Activated CD4-positive, CD25-positive, alpha-beta regulatory T cell treated with anti-CD3 and anti-CD28 coated beads, Interleukin-2, amount 50 U/mL, for 72 hours (primary cell): Measurements from ENCODE around the gene MARK4.

Source experiments
- DNase-seq: peaks from one replicate; pipeline ENCODE4 v3.0.0; 2021

Gene MARK4

GRCh38 chr19:45275370-45275971 is 24.4 kb downstream of the MARK4 start:
- no peak for DNase-seq

GRCh38 chr19:45276284-45276687 is 25.2 kb downstream of the MARK4 start:
- DNase-seq: no peak

- DNase-seq: no peak
Observed at GRCh38 chr19:45278087-45278486, 27.0 kb downstream of the MARK4 start.

GRCh38 chr19:45279587-45280192 is 28.6 kb downstream of the MARK4 start:
- DNase-seq: no peak

- no peak for DNase-seq
Observed at GRCh38 chr19:45280471-45280961, 29.4 kb downstream of the MARK4 start.

- DNase-seq: no peak
Observed at GRCh38 chr19:45283443-45284033, 32.5 kb downstream of the MARK4 start.

- no peak for DNase-seq
Observed at GRCh38 chr19:45290381-45290931, 39.4 kb downstream of the MARK4 start.

GRCh38 chr19:45291834-45292233 is 40.8 kb downstream of the MARK4 start:
- no peak for DNase-seq

GRCh38 chr19:45293682-45294081 is 42.6 kb downstream of the MARK4 start:
- DNase-seq: no peak

GRCh38 chr19:45294291-45295029 is 43.4 kb downstream of the MARK4 start:
- no peak for DNase-seq

- no peak for DNase-seq
Observed at GRCh38 chr19:45295873-45296272, 44.8 kb downstream of the MARK4 start.

- DNase-seq: no peak
Observed at GRCh38 chr19:45296355-45296754, 45.3 kb downstream of the MARK4 start.

- no peak for DNase-seq
Observed at GRCh38 chr19:45297674-45298073, 46.6 kb downstream of the MARK4 start.

- DNase-seq: no peak
Observed at GRCh38 chr19:45298264-45298663, 47.2 kb downstream of the MARK4 start.

- no peak for DNase-seq
Observed at GRCh38 chr19:45299719-45300118, 48.6 kb downstream of the MARK4 start.

GRCh38 chr19:45302416-45302815 is 51.3 kb downstream of the MARK4 start:
- DNase-seq: no peak

GRCh38 chr19:45303269-45304060 is 52.4 kb downstream of the MARK4 start:
- DNase-seq: no peak

GRCh38 chr19:45304141-45304926 is 53.3 kb downstream of the MARK4 start:
- DNase-seq: no peak

GRCh38 chr19:45305007-45305406 is 53.9 kb downstream of the MARK4 start:
- no peak for DNase-seq

GRCh38 chr19:45305421-45305820 is 54.4 kb downstream of the MARK4 start:
- DNase-seq: no peak

- DNase-seq: no peak
Observed at GRCh38 chr19:45306040-45306439, 55.0 kb downstream of the MARK4 start.
